Measurements from ENCODE around the gene PLAAT4.

DNA sequence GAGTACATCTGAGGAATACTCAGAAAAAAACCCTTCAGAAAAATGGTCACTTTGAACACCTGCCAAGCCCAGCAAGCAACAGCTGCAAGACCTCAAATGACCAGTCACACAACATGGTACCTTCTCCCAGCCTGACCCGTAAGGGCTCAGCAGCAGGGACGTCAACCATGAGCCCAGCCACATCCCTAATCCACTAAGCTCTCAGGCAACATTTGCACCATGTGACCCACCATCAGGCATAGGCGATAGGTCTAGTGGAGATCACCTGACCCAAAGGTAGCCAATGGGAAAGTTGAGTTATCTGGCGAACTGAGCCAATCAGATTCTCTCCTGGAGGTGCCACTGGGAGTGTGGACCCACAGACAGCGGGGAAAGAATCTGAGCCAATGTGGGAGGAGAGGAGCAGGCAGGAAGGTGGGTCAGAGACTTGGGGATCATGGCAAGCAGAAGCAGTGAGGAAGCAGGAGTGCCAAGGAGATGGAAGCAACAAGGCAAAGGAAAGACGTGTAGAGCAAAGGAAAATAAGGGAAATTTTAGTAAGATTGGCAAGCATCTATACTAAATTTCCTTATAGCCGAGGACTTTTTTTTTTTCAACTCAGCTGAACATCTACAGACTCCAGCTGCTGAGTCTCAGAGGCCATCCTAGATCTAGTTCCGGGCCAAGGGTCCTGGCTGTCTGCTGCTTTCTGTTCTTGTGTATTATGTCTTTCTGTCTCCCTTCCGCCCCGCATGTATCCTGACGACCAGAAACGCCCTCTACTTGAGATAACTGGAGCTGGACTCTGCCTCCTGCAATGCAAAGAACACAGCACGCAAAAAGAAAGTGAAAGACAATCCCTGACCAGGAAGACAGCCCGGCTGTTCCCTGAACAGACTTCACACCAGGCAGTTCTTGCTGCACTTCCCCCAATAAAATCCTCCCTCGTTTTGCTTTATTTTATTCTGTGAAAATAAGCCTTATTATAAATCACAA is 37.6 kb downstream of the PLAAT4 start:
- no peak for TF ChIP-seq EZH2 (IDR thresholded peaks at IDR 0.05; ENCODE audit: borderline replicate concordance)
- TF ChIP-seq, protein P1, sequence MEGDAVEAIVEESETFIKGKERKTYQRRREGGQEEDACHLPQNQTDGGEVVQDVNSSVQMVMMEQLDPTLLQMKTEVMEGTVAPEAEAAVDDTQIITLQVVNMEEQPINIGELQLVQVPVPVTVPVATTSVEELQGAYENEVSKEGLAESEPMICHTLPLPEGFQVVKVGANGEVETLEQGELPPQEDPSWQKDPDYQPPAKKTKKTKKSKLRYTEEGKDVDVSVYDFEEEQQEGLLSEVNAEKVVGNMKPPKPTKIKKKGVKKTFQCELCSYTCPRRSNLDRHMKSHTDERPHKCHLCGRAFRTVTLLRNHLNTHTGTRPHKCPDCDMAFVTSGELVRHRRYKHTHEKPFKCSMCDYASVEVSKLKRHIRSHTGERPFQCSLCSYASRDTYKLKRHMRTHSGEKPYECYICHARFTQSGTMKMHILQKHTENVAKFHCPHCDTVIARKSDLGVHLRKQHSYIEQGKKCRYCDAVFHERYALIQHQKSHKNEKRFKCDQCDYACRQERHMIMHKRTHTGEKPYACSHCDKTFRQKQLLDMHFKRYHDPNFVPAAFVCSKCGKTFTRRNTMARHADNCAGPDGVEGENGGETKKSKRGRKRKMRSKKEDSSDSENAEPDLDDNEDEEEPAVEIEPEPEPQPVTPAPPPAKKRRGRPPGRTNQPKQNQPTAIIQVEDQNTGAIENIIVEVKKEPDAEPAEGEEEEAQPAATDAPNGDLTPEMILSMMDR (IDR thresholded peaks at IDR 0.05; ENCODE audit: poor library complexity) = no peak

Measured in hepatocyte (in vitro differentiated cells).